Glutamatergic neuron (in vitro differentiated cells): ENCODE data around the gene HTRA2. TPM values are rescaled to one million over a fixed set of nuclear protein-coding genes. Genes with fewer than 3 reads are reported as not detected.

Source experiments
- DNase-seq: peaks from one replicate; pipeline ENCODE4 v3.0.0; 2022
- H3K27ac Mint-ChIP-seq: one replicate; pipeline ENCODE4 v1.8.0; 2020; ENCODE audit warnings: mild to moderate bottlenecking, mixed read lengths, inconsistent platforms; ENCODE audit not compliant: unreplicated experiment
- H3K27me3 Mint-ChIP-seq: one replicate; pipeline ENCODE4 v1.8.0; 2020; ENCODE audit warnings: mild to moderate bottlenecking, moderate library complexity, mixed read lengths, inconsistent platforms; ENCODE audit not compliant: unreplicated experiment
- H3K36me3 Mint-ChIP-seq: one replicate; pipeline ENCODE4 v1.8.0; 2020; ENCODE audit warnings: mild to moderate bottlenecking, mixed read lengths, inconsistent platforms; ENCODE audit not compliant: unreplicated experiment
- H3K4me1 Mint-ChIP-seq: one replicate; pipeline ENCODE4 v1.8.0; 2020; ENCODE audit warnings: mild to moderate bottlenecking, low read depth, mixed read lengths, inconsistent platforms; ENCODE audit not compliant: unreplicated experiment
- H3K4me3 Mint-ChIP-seq: one replicate; pipeline ENCODE4 v1.8.0; 2020; ENCODE audit warnings: mild to moderate bottlenecking, mixed read lengths, inconsistent platforms; ENCODE audit not compliant: unreplicated experiment
- H3K9me3 Mint-ChIP-seq: one replicate; pipeline ENCODE4 v1.8.0; 2020; ENCODE audit warnings: mild to moderate bottlenecking, moderate library complexity, mixed read lengths, inconsistent platforms; ENCODE audit not compliant: unreplicated experiment
- total RNA-seq: library from RNA; stranded (reverse); fragmentation: NEBNext Ultra II Directional; extraction: Animal tissue kit (Norgen Biotek cat#: 25700); gene quantifications from one replicate; pipeline ENCODE4 v1.2.1, GENCODE V29; 2021; ENCODE audit not compliant: unreplicated experiment
- TF ChIP-seq, protein P1 (sequence below): fragments of 200-600 bp; sonication (generic); IDR thresholded peaks from one replicate; pipeline ENCODE4 v1.5.0; 2021; ENCODE audit not compliant: partially characterized antibody, unreplicated experiment

The HTRA2 gene
- total RNA-seq, 1 donor from 2014 or later = 46.7 TPM

DNA sequence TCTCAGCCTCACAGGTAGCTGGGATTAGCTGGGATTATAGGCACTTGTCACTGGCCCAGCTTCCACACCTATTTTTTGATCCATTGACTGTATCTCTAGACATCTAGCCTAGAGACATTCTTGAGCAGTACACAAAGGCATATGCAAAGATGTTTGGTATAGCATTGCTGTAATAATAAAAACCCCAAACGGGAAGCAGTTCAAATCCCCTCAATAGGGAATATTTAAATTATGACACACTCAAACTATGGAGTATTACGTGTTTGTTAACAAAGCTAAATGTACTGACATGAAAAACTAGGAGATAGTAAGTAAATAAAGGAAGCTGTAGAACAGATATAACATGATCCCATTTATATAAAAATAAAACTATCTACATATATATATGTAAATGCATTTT lies 52.5 kb downstream of the HTRA2 start:
- Mint-ChIP-seq H3K27ac (no peak overlapping the region), H3K36me3 (no peaks in the 10 kb centered on the region), H3K4me1 (no peaks in the 10 kb centered on the region), H3K4me3 (no peak overlapping the region), H3K9me3 (peaks cover 2% of the 10 kb centered on the region), H3K27me3 (peaks cover 3% of the 10 kb centered on the region)
- TF ChIP-seq, protein P1, sequence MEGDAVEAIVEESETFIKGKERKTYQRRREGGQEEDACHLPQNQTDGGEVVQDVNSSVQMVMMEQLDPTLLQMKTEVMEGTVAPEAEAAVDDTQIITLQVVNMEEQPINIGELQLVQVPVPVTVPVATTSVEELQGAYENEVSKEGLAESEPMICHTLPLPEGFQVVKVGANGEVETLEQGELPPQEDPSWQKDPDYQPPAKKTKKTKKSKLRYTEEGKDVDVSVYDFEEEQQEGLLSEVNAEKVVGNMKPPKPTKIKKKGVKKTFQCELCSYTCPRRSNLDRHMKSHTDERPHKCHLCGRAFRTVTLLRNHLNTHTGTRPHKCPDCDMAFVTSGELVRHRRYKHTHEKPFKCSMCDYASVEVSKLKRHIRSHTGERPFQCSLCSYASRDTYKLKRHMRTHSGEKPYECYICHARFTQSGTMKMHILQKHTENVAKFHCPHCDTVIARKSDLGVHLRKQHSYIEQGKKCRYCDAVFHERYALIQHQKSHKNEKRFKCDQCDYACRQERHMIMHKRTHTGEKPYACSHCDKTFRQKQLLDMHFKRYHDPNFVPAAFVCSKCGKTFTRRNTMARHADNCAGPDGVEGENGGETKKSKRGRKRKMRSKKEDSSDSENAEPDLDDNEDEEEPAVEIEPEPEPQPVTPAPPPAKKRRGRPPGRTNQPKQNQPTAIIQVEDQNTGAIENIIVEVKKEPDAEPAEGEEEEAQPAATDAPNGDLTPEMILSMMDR = no peak
- DNase-seq = no peak

Other genes with a start within 250 kb of the HTRA2 start
- gene SLC4A5, start 186.5 kb upstream of the HTRA2 start, total RNA-seq = 8.2 TPM
- 832 TPM for gene DCTN1, start 149.6 kb upstream of the HTRA2 start, total RNA-seq
- gene C2orf81, start 108.3 kb upstream of the HTRA2 start, total RNA-seq = 3.7 TPM
- 29.5 TPM for gene WDR54, start 108.2 kb upstream of the HTRA2 start, total RNA-seq
- 88.7 TPM for gene RTKN, start 88.0 kb upstream of the HTRA2 start, total RNA-seq
- gene INO80B, start 74.8 kb upstream of the HTRA2 start, total RNA-seq = 18.5 TPM
- gene WBP1, start 71.5 kb upstream of the HTRA2 start, total RNA-seq = 109 TPM
- 50.9 TPM for gene MOGS, start 64.6 kb upstream of the HTRA2 start, total RNA-seq
- 63.9 TPM for gene MRPL53, start 57.3 kb upstream of the HTRA2 start, total RNA-seq
- 28.0 TPM for gene CCDC142, start 46.9 kb upstream of the HTRA2 start, total RNA-seq
- gene TTC31, start 46.9 kb upstream of the HTRA2 start, total RNA-seq = 23.8 TPM
- gene LBX2, start 30.3 kb upstream of the HTRA2 start, total RNA-seq = 0.96 TPM
- 32.3 TPM for gene PCGF1, start 22.2 kb upstream of the HTRA2 start, total RNA-seq
- gene TLX2, start 15.5 kb upstream of the HTRA2 start, total RNA-seq = 21.2 TPM
- gene DQX1, start 3.7 kb upstream of the HTRA2 start, total RNA-seq = 0.91 TPM
- 99.5 TPM for gene AUP1, start 227 bp upstream of the HTRA2 start, total RNA-seq
- gene LOXL3, start 24.0 kb downstream of the HTRA2 start, total RNA-seq = 64.2 TPM
- gene DOK1, start 24.8 kb downstream of the HTRA2 start, total RNA-seq = 14.0 TPM
- 0.81 TPM for gene M1AP, start 118.4 kb downstream of the HTRA2 start, total RNA-seq
- gene SEMA4F, start 124.3 kb downstream of the HTRA2 start, total RNA-seq = 28.5 TPM